Gastroesophageal sphincter (tissue), 4 donors: ENCODE data around the gene ZNF140. TPM values are rescaled to one million over a fixed set of nuclear protein-coding genes. Genes with fewer than 3 reads are reported as not detected.

Experiments
- ATAC-seq: fragments of 150-250 bp; one replicate; pipeline ENCODE4 v1.9.1; 2016; ENCODE audit warnings: mild to moderate bottlenecking, moderate library complexity
- H3K27ac ChIP-seq, 4 donors: fragments of 200-600 bp; sonication (generic) in 3 of 4; 1 replicate in 3 of 4; 2 replicates in 1 of 4; pipeline ENCODE4 v1.5.1; 2016 to 2019
- H3K27me3 ChIP-seq: fragments of 200-600 bp; sonication (generic); one replicate; pipeline ENCODE4 v1.5.1; 2019
- H3K36me3 ChIP-seq, 2 donors: fragments of 200-600 bp; sonication (generic); one replicate each; pipeline ENCODE4 v1.5.1; 2019; ENCODE audit warnings: control low read depth in 1 of 2
- H3K4me1 ChIP-seq, 3 donors: fragments of 200-600 bp; sonication (generic); 1 replicate in 2 of 3; 2 replicates in 1 of 3; pipeline ENCODE4 v1.5.1; 2016 to 2019; ENCODE audit warnings: control low read depth in 2 of 3
- H3K4me3 ChIP-seq, 2 donors: fragments of 200-600 bp; sonication (generic); one replicate each; pipeline ENCODE4 v1.5.1; 2019; ENCODE audit warnings: mild to moderate bottlenecking in 1 of 2, moderate library complexity in 1 of 2
- H3K9me3 ChIP-seq, 3 donors: fragments of 200-600 bp; sonication (generic); one replicate each; pipeline ENCODE4 v1.5.1; 2017 to 2019; ENCODE audit warnings: control low read depth in 2 of 3
- EP300 ChIP-seq: sonication (generic); formaldehyde crosslinking; IDR thresholded peaks from one replicate; pipeline ENCODE4 v1.6.1; 2017; ENCODE audit warnings: antibody characterized with exemption, mild to moderate bottlenecking
- POLR2A ChIP-seq, 2 donors: fragments of 450-650 bp; IDR thresholded peaks; one replicate each; pipeline ENCODE4 v1.6.1; 2017; ENCODE audit warnings: antibody characterized with exemption in 2 of 2, mild to moderate bottlenecking in 2 of 2, moderate library complexity in 1 of 2
- POLR2AphosphoS5 ChIP-seq: sonication (generic); formaldehyde crosslinking; IDR thresholded peaks from one replicate; pipeline ENCODE4 v1.6.1; 2017; ENCODE audit warnings: antibody characterized with exemption
- WGBS, 2 donors: methylation state at CpG; one replicate each; pipeline ENCODE4 v1.1.5; 2018; ENCODE audit warnings: low coverage in 1 of 2; 5-methylcytosine and 5-hydroxymethylcytosine counted together
- total RNA-seq, 4 donors: library from RNA; depleted of rRNA; stranded (reverse); fragments of >200 nt; gene quantifications; one replicate each; pipeline ENCODE4 v1.1.0, GENCODE V29; 2016
- TF ChIP-seq, protein P1 (sequence below), 4 experiments: fragments of 200-600 bp in 2 of 4; fragments of 450-650 bp in 2 of 4; sonication (generic) in 1 of 4; IDR thresholded peaks; one replicate each; pipeline ENCODE4 v1.5.1; 2017 to 2019; ENCODE audit warnings: antibody characterized with exemption in 4 of 4, mild to moderate bottlenecking in 2 of 4, moderate library complexity in 2 of 4

ZNF140 gene
- total RNA-seq, 4 donors from 2014 or later: 9.7 to 29.7 (median 13.7) TPM

DNA sequence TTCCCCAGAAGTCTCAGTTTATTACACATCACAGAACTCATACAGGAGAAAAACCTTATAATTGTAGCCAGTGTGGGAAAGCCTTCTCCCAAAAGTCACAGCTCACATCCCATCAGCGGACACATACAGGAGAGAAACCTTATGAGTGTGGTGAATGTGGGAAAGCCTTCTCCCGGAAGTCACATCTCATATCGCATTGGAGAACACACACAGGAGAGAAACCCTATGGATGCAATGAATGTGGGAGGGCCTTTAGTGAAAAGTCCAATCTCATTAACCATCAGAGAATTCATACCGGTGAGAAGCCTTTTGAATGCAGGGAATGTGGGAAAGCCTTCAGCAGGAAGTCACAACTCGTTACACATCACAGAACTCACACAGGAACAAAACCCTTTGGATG, 23.3 kb upstream of the ZNF140 start:
- no peaks in the 10 kb centered on the region for H3K4me1 ChIP-seq
- H3K36me3 ChIP-seq: peaks cover 25 to 99% of the 10 kb centered on the region in 2 donors
- peaks cover 49 to 100% (median 50%) of the 10 kb centered on the region in 3 donors for H3K9me3 ChIP-seq
- no peak overlapping the region for H3K4me3 ChIP-seq
- H3K27me3 ChIP-seq: no peaks in the 10 kb centered on the region
- TF ChIP-seq POLR2AphosphoS5 (no peak), EP300 (no peak), POLR2A (IDR thresholded peaks at IDR 0.05) (no peak)
- TF ChIP-seq, protein P1, sequence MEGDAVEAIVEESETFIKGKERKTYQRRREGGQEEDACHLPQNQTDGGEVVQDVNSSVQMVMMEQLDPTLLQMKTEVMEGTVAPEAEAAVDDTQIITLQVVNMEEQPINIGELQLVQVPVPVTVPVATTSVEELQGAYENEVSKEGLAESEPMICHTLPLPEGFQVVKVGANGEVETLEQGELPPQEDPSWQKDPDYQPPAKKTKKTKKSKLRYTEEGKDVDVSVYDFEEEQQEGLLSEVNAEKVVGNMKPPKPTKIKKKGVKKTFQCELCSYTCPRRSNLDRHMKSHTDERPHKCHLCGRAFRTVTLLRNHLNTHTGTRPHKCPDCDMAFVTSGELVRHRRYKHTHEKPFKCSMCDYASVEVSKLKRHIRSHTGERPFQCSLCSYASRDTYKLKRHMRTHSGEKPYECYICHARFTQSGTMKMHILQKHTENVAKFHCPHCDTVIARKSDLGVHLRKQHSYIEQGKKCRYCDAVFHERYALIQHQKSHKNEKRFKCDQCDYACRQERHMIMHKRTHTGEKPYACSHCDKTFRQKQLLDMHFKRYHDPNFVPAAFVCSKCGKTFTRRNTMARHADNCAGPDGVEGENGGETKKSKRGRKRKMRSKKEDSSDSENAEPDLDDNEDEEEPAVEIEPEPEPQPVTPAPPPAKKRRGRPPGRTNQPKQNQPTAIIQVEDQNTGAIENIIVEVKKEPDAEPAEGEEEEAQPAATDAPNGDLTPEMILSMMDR (IDR thresholded peaks at IDR 0.05): no peak
- ATAC-seq: no peak
- WGBS, 2 donors: 97 to 100% methylated on average over 2 to 4 of the region's 5 CpGs
- H3K27ac ChIP-seq: no peak overlapping the region

DNA sequence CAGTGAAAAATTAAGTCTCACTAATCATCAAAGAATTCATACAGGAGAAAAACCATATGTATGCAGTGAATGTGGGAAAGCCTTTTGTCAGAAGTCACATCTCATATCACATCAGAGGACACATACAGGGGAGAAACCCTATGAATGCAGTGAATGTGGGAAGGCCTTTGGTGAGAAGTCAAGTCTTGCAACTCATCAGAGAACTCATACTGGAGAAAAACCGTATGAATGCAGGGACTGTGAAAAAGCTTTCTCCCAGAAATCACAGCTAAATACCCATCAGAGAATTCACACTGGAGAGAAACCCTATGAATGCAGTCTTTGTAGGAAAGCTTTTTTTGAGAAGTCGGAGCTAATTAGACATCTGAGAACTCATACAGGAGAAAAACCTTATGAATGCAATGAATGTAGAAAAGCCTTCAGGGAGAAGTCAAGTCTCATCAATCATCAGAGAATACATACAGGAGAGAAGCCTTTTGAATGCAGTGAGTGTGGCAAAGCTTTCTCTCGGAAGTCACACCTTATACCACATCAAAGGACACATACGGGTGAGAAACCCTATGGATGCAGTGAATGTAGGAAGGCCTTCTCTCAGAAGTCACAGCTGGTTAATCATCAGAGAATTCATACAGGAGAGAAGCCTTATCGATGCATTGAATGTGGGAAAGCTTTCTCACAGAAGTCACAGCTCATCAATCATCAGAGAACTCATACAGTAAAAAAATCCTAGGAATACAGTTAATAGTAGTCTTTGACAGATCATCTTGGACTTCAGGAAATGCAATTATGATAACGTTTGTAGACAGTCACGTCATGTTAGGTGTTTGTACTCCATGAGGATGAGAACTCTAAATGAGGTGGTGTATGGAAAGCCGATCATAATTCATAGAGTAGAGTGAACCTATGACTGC, 22.3 kb upstream of the ZNF140 start:
- TF ChIP-seq POLR2AphosphoS5: no peak
- TF ChIP-seq EP300: no peak
- TF ChIP-seq, protein P1 (IDR thresholded peaks at IDR 0.05): no peak
- TF ChIP-seq POLR2A (IDR thresholded peaks at IDR 0.05): no peak
- Histone ChIP-seq H3K27ac (no peak overlapping the region), H3K9me3 (peaks cover 47 to 100% (median 56%) of the 10 kb centered on the region in 3 donors), H3K36me3 (peaks cover 19 to 98% of the 10 kb centered on the region in 2 donors), H3K4me1 (no peaks in the 10 kb centered on the region), H3K27me3 (no peaks in the 10 kb centered on the region), H3K4me3 (no peak overlapping the region)
- no peak for ATAC-seq
- 93 to 96% methylated on average over 4 to 7 of the region's 8 CpGs for WGBS, 2 donors

DNA sequence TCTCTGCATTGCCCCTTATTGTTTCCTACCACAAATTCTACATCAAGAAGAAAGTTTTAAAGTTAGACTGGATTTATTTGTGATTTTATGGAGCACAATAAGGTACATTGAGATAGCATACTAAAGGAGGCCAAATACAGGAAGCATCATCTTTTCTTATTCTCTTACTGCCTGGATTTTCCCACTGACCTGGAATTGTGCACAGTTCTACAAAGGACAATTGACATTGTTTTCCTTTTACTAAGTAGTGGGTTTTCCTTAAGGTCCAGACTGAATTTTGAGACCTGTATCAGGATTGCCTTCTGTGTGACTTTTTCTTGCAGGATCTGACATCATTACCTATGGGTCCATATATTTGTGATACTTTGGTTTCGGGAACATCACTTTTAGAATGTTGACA, 18.8 kb upstream of the ZNF140 start:
- Histone ChIP-seq H3K27me3 (no peaks in the 10 kb centered on the region), H3K4me3 (no peak overlapping the region), H3K9me3 (peaks cover 38 to 100% (median 59%) of the 10 kb centered on the region in 3 donors), H3K4me1 (no peaks in the 10 kb centered on the region), H3K27ac (no peak overlapping the region), H3K36me3 (peaks cover 10 to 69% of the 10 kb centered on the region in 2 donors)
- ATAC-seq: no peak
- TF ChIP-seq POLR2AphosphoS5 (no peak), EP300 (no peak), POLR2A (IDR thresholded peaks at IDR 0.05) (no peak)
- TF ChIP-seq, protein P1 (IDR thresholded peaks at IDR 0.05): no peak
- WGBS, 2 donors: 100% methylated on average over 1 of the region's 1 CpG

- H3K36me3 ChIP-seq: peaks cover 0 to 53% of the 10 kb centered on the region in 2 donors
- 83 to 100% methylated on average over 1 of the region's 1 CpG for whole genome bisulfite sequencing, 2 donors
- ATAC-seq: no peak
- H3K27ac ChIP-seq: no peak overlapping the region
- no peak overlapping the region for H3K4me3 ChIP-seq
- no peaks in the 10 kb centered on the region for H3K4me1 ChIP-seq
- peaks cover 25 to 100% (median 47%) of the 10 kb centered on the region in 3 donors for H3K9me3 ChIP-seq
- no peaks in the 10 kb centered on the region for H3K27me3 ChIP-seq
- TF ChIP-seq, protein P1 (IDR thresholded peaks at IDR 0.05): no peak
- TF ChIP-seq EP300 (no peak), POLR2A (IDR thresholded peaks at IDR 0.05) (no peak), POLR2AphosphoS5 (no peak)
Measured at GRCh38 chr12:133063556-133063955, 17.2 kb upstream of the ZNF140 start.

GRCh38 chr12:133073836-133074235, 6.9 kb upstream of the ZNF140 start:
- TF ChIP-seq POLR2AphosphoS5 (no peak), POLR2A (IDR thresholded peaks at IDR 0.05) (no peak), EP300 (no peak)
- TF ChIP-seq, protein P1 (IDR thresholded peaks at IDR 0.05): no peak
- no peak overlapping the region for H3K27ac ChIP-seq
- H3K4me3 ChIP-seq: no peak overlapping the region
- no peaks in the 10 kb centered on the region for H3K4me1 ChIP-seq
- H3K9me3 ChIP-seq: peaks cover 0 to 98% (median 6%) of the 10 kb centered on the region in 3 donors
- no peak for ATAC-seq
- H3K36me3 ChIP-seq: no peaks in the 10 kb centered on the region
- 92 to 95% methylated on average over 2 of the region's 2 CpGs for WGBS, 2 donors
- H3K27me3 ChIP-seq: no peaks in the 10 kb centered on the region
